Right atrium auricular region (tissue), 2 donors: ENCODE data around the gene PAH. TPM values are rescaled to one million over a fixed set of nuclear protein-coding genes. Genes with fewer than 3 reads are reported as not detected.

ENCODE experiments used
- DNase-seq: peaks from one replicate; pipeline ENCODE4 v3.0.0-alpha.2; 2019; ENCODE audit warnings: low spot score
- H3K27ac ChIP-seq, 2 donors: fragments of 200-600 bp; sonication (generic); 1 replicate in 1 of 2; 2 replicates in 1 of 2; pipeline ENCODE4 v1.5.1; 2016 to 2019
- H3K27me3 ChIP-seq, 2 donors: fragments of 200-600 bp; sonication (generic); one replicate each; pipeline versions ENCODE4 v1.5.1 to v1.6.0; 2017 to 2019
- H3K36me3 ChIP-seq: fragments of 200-600 bp; sonication (generic); one replicate; pipeline ENCODE4 v1.5.1; 2016
- H3K4me1 ChIP-seq, 2 donors: fragments of 200-600 bp; sonication (generic); one replicate each; pipeline versions ENCODE4 v1.5.1 to v1.6.0; 2017 to 2019
- H3K4me3 ChIP-seq, 2 donors: fragments of 200-600 bp; sonication (generic); 1 replicate in 1 of 2; 2 replicates in 1 of 2; pipeline ENCODE4 v1.5.1; 2017 to 2019; ENCODE audit warnings: mild to moderate bottlenecking in 1 of 2, moderate library complexity in 1 of 2
- H3K9me3 ChIP-seq, 2 donors: fragments of 200-600 bp; sonication (generic); one replicate each; pipeline ENCODE4 v1.5.1; 2019
- CTCF ChIP-seq, 2 donors: fragments of 200-600 bp; sonication (generic); IDR thresholded peaks; one replicate each; pipeline ENCODE4 v1.5.1; 2019; ENCODE audit warnings: antibody characterized with exemption in 2 of 2
- total RNA-seq, 2 donors: library from RNA; depleted of rRNA; stranded (reverse); fragments of >200 nt; gene quantifications; one replicate each; pipeline ENCODE4 v1.1.0, GENCODE V29; 2016

The PAH gene
- total RNA-seq, 2 donors from 2014 or later = not detected

GRCh38 chr12:102811110-102811737 is 105.8 kb downstream of the PAH start:
- H3K4me3 ChIP-seq = no peak overlapping the region
- no peaks in the 10 kb centered on the region for H3K9me3 ChIP-seq
- peak in 1 of 2 donors; percentile 52 for TF ChIP-seq CTCF (IDR thresholded peaks at IDR 0.05)
- H3K36me3 ChIP-seq = no peaks in the 10 kb centered on the region
- H3K4me1 ChIP-seq = no peaks in the 10 kb centered on the region
- H3K27me3 ChIP-seq = no peaks in the 10 kb centered on the region
- DNase-seq = no peak
- no peak overlapping the region for H3K27ac ChIP-seq

- TF ChIP-seq CTCF (IDR thresholded peaks at IDR 0.05) = no peak
- Histone ChIP-seq H3K4me1 (no peaks in the 10 kb centered on the region), H3K27ac (no peak overlapping the region), H3K27me3 (no peaks in the 10 kb centered on the region), H3K9me3 (no peaks in the 10 kb centered on the region), H3K4me3 (no peak overlapping the region), H3K36me3 (no peaks in the 10 kb centered on the region)
- no peak for DNase-seq
Measured at GRCh38 chr12:102808412-102808811, 108.6 kb downstream of the PAH start.

GRCh38 chr12:102806592-102806991 is 110.5 kb downstream of the PAH start:
- H3K4me3 ChIP-seq = no peak overlapping the region
- no peaks in the 10 kb centered on the region for H3K27me3 ChIP-seq
- no peak for DNase-seq
- no peak overlapping the region for H3K27ac ChIP-seq
- H3K4me1 ChIP-seq = no peaks in the 10 kb centered on the region
- no peaks in the 10 kb centered on the region for H3K9me3 ChIP-seq
- no peak for TF ChIP-seq CTCF (IDR thresholded peaks at IDR 0.05)
- H3K36me3 ChIP-seq = no peaks in the 10 kb centered on the region

GRCh38 chr12:102806110-102806509 is 110.9 kb downstream of the PAH start:
- H3K27me3 ChIP-seq = no peaks in the 10 kb centered on the region
- H3K36me3 ChIP-seq = no peaks in the 10 kb centered on the region
- no peak for TF ChIP-seq CTCF (IDR thresholded peaks at IDR 0.05)
- no peak for DNase-seq
- H3K4me3 ChIP-seq = no peak overlapping the region
- H3K9me3 ChIP-seq = no peaks in the 10 kb centered on the region
- H3K4me1 ChIP-seq = no peaks in the 10 kb centered on the region
- H3K27ac ChIP-seq = no peak overlapping the region

DNA sequence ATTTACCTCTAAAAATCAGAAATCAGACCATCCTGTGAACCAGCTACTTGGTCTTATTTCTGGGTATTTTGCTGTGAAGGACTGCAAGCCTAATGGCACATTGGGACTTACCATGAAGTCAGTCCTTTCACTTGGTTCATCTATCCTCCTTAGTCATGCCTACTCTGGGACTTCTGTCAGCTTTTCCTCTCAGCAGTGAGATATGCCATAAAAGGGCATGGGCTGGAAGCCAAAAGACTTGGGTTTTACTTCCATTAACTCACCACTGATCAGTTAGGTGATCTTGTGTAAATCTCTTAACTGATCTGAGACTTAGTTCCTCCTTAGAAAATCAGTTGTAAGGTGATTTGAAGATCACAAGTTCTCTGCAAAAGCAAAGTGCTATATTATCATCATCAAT is 116.5 kb downstream of the PAH start:
- no peaks in the 10 kb centered on the region for H3K27me3 ChIP-seq
- no peaks in the 10 kb centered on the region for H3K9me3 ChIP-seq
- H3K4me1 ChIP-seq = no peaks in the 10 kb centered on the region
- no peak overlapping the region for H3K4me3 ChIP-seq
- TF ChIP-seq CTCF (IDR thresholded peaks at IDR 0.05) = no peak
- no peak for DNase-seq
- no peak overlapping the region for H3K27ac ChIP-seq
- H3K36me3 ChIP-seq = no peaks in the 10 kb centered on the region

DNA sequence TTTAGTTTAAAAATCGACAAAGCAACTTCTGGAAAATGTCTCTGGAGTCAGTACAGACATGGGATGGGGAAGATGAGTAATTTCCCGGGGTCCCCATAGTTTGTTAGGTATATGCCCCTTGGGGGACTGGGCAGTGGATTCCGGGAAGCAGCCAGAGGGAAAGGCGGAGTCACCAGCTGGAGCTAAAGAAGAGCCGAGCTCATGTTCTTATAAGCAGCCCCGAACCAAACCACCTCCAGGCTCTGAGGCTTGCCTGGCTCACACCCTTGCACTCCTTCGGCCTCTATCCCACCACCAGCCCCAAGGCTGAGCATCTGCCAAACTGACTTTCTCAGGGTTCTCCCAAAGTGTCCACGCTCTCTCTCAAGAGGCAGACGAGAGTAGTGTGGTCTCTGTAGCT is 117.8 kb downstream of the PAH start:
- no peak overlapping the region for H3K4me3 ChIP-seq
- H3K4me1 ChIP-seq = no peaks in the 10 kb centered on the region
- no peaks in the 10 kb centered on the region for H3K36me3 ChIP-seq
- no peaks in the 10 kb centered on the region for H3K9me3 ChIP-seq
- H3K27ac ChIP-seq = no peak overlapping the region
- no peak for DNase-seq
- no peak for TF ChIP-seq CTCF (IDR thresholded peaks at IDR 0.05)
- H3K27me3 ChIP-seq = no peaks in the 10 kb centered on the region
